Psoas muscle (tissue), 8 donors: ENCODE data around the gene CCDC34. TPM values are rescaled to one million over a fixed set of nuclear protein-coding genes. Genes with fewer than 3 reads are reported as not detected.

Experiments used
- ATAC-seq, 4 donors: fragments of 200-7000 bp; cut with Tn5 transposase; one replicate each; pipeline ENCODE4 v1.9.1; 2020; ENCODE audit warnings: moderate library complexity in 3 of 4, mild to moderate bottlenecking in 2 of 4
- DNase-seq, 2 donors: peaks; one replicate each; pipeline ENCODE4 v3.0.0-alpha.2; 2020
- H3K27ac ChIP-seq: fragments of 200-600 bp; one replicate; pipeline ENCODE4 v1.8.0; 2022
- H3K27me3 ChIP-seq, 3 donors: fragments of 200-600 bp in 1 of 3; one replicate each; pipeline versions ENCODE4 v1.6.1 to v1.8.0; 2013 to 2022; ENCODE audit warnings: low read length in 2 of 3, mild to moderate bottlenecking in 2 of 3, moderate library complexity in 1 of 3; ENCODE audit not compliant: insufficient read depth in 3 of 3
- H3K36me3 ChIP-seq, 2 donors: fragments of 200-600 bp in 1 of 2; one replicate each; pipeline versions ENCODE4 v1.6.1 to v1.8.0; 2013 to 2022; ENCODE audit warnings: low read depth in 1 of 2, mild to moderate bottlenecking in 1 of 2, moderate library complexity in 1 of 2; ENCODE audit not compliant: insufficient read depth in 1 of 2
- H3K4me1 ChIP-seq: fragments of 200-600 bp; one replicate; pipeline ENCODE4 v1.8.0; 2022
- H3K4me3 ChIP-seq: fragments of 200-600 bp; one replicate; pipeline ENCODE4 v1.8.0; 2022; ENCODE audit warnings: mild to moderate bottlenecking
- H3K9me3 ChIP-seq: fragments of 200-600 bp; one replicate; pipeline ENCODE4 v1.8.0; 2022
- WGBS, 3 donors: extraction: QIAGEN DNeasy Blood & Tissue Kit; methylation state at CpG; one replicate each; pipeline versions ENCODE4 v1.1.6 to v1.1.7; 2013; 5-methylcytosine and 5-hydroxymethylcytosine counted together
- intact Hi-C, 2 donors: fragments of 100-400 bp; cut with DNase I; formaldehyde crosslinking; loops; one replicate each; pipeline versions ENCODE4 v1.11.0 to v1.14.2; 2022
- polyA plus RNA-seq, 3 donors: library from polyadenylated mRNA; stranded (reverse); fragments of 200-250 nt; gene quantifications; one replicate each; pipeline ENCODE4 v1.2.3, GENCODE V29; 2013
- total RNA-seq, 4 donors: library from RNA; stranded (reverse); fragmentation: NEBNext Ultra II Directional in 2 of 4; extraction: Animal tissue kit (Norgen Biotek cat#: 25700) in 2 of 4; gene quantifications; one replicate each; pipeline versions ENCODE4 v1.2.1 to v1.2.4, GENCODE V29; 2021 to 2023
- TF ChIP-seq, protein P1 (sequence below): fragments of 200-600 bp; IDR thresholded peaks from one replicate; pipeline ENCODE4 v1.8.0; 2022; ENCODE audit warnings: antibody characterized with exemption
- donor health status: healthy with polysubstance abuse.
- donor health status: DM: no; HTN: no; CAD: no; lungs with moderate emphysema.
- donor health status: Bipolar disorder and iron deficiency.
- donor health status: healthy.
- donor health status: DM: yes; HTN: yes; CAD: no.
- donor health status: DM: no; HTN: no; CAD: no.
- donor health status: DM: no; HTN: no; CAD: no.
- donor health status: DM: yes; HTN: yes; CAD: no.

The CCDC34 gene
- total and polyA plus RNA-seq, 7 donors, result 1.9 to 7.6 (median 3.4) TPM

DNA sequence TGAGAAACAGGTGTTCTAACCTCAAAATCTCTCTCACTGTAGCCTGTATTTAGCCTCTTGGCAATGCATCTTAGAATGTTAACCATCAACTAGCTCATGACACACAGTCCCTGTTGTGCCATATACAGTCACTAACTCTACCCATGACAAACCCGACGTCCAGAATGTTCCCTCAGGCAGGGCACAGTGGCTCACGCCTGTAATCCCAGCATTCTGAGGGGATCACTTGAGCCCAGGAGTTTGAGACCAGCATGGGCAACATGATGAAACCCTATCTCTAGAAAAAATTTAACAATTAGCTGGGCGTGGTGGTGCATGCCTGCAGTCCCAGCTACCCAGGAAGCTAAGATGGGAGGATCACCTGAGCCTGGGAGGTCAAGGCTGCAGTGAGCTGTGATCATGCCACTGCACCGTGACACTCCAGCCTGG, 18.2 kb upstream of the CCDC34 start:
- Histone ChIP-seq H3K27me3 (no peaks in the 10 kb centered on the region), H3K4me3 (no peak overlapping the region), H3K27ac (no peak overlapping the region), H3K4me1 (no peaks in the 10 kb centered on the region), H3K36me3 (peaks cover 7 to 64% of the 10 kb centered on the region in 2 donors), H3K9me3 (no peaks in the 10 kb centered on the region)
- ATAC-seq (no peak), DNase-seq (no peak)
- WGBS, 3 donors, result 76 to 87% (median 77%) methylated on average over 5 of the region's 5 CpGs
- TF ChIP-seq, protein P1, sequence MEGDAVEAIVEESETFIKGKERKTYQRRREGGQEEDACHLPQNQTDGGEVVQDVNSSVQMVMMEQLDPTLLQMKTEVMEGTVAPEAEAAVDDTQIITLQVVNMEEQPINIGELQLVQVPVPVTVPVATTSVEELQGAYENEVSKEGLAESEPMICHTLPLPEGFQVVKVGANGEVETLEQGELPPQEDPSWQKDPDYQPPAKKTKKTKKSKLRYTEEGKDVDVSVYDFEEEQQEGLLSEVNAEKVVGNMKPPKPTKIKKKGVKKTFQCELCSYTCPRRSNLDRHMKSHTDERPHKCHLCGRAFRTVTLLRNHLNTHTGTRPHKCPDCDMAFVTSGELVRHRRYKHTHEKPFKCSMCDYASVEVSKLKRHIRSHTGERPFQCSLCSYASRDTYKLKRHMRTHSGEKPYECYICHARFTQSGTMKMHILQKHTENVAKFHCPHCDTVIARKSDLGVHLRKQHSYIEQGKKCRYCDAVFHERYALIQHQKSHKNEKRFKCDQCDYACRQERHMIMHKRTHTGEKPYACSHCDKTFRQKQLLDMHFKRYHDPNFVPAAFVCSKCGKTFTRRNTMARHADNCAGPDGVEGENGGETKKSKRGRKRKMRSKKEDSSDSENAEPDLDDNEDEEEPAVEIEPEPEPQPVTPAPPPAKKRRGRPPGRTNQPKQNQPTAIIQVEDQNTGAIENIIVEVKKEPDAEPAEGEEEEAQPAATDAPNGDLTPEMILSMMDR, result no peak
- intact Hi-C loops, result no loop called here

DNA sequence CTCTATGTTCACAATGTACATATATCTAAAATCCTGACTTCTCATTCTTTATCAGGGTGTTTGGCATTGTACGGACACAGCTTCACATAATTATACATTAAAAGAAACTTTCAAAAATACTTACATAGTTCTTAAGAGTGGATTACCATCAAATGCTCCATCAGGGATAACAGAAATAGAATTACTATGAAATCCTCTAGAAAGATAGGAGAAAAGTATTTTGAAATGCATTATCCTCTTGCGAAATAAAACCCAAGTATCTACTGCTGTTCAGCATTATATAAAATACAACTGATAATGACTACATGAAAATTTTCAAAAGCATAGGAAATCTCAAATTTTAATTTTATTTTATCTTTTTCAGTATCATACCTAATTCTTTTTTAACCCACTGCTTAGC, 17.8 kb upstream of the CCDC34 start:
- TF ChIP-seq, protein P1, result no peak
- ATAC-seq, result no peak
- 98 to 99% (median 99%) methylated on average over 2 of the region's 2 CpGs for WGBS, 3 donors
- Histone ChIP-seq H3K4me3 (no peak overlapping the region), H3K27ac (no peak overlapping the region), H3K27me3 (no peaks in the 10 kb centered on the region), H3K9me3 (no peaks in the 10 kb centered on the region), H3K4me1 (no peaks in the 10 kb centered on the region), H3K36me3 (peaks cover 7 to 64% of the 10 kb centered on the region in 2 donors)
- intact Hi-C loops, result no loop called here
- no peak for DNase-seq

GRCh38 chr11:27379449-27379848, 16.4 kb upstream of the CCDC34 start:
- TF ChIP-seq, protein P1, result no peak
- Histone ChIP-seq H3K27me3 (no peaks in the 10 kb centered on the region), H3K4me3 (no peak overlapping the region), H3K36me3 (peaks cover 7 to 71% of the 10 kb centered on the region in 2 donors), H3K4me1 (no peaks in the 10 kb centered on the region), H3K27ac (no peak overlapping the region), H3K9me3 (no peaks in the 10 kb centered on the region)
- WGBS, 3 donors, result 81 to 83% (median 83%) methylated on average over 3 of the region's 3 CpGs
- intact Hi-C loops, result no loop called here
- no peak for DNase-seq
- no peak for ATAC-seq

- no peak for ATAC-seq
- WGBS, 3 donors, result 92 to 96% (median 94%) methylated on average over 2 of the region's 2 CpGs
- TF ChIP-seq, protein P1, result no peak
- intact Hi-C loops, result no loop called here
- DNase-seq, result no peak
- no peaks in the 10 kb centered on the region for H3K9me3 ChIP-seq
- H3K27me3 ChIP-seq, result no peaks in the 10 kb centered on the region
- no peak overlapping the region for H3K27ac ChIP-seq
- no peaks in the 10 kb centered on the region for H3K4me1 ChIP-seq
- H3K4me3 ChIP-seq, result no peak overlapping the region
- H3K36me3 ChIP-seq, result peaks cover 14 to 81% of the 10 kb centered on the region in 2 donors
Observed at GRCh38 chr11:27375370-27375769, 12.4 kb upstream of the CCDC34 start.
